OCI-LY7 (cell line): ENCODE data around the gene COPE. TPM values are rescaled to one million over a fixed set of nuclear protein-coding genes. Genes with fewer than 3 reads are reported as not detected.

Source experiments
- BruUV-seq: library from RNA; stranded (reverse); fragments of 400-500 nt; replicated peaks from 2 replicates; lab custom pipeline; 2021; lab: Mats Ljungman, UMichigan
- CTCF ChIA-PET: fragments of 300-600 bp; sonication (Branson Sonifier 250); formaldehyde crosslinking; loops from one replicate; lab custom pipeline; 2022; ENCODE audit warnings: antibody characterized with exemption; ENCODE audit not compliant: unreplicated experiment; lab: Charles Lee
- POLR2A ChIA-PET: fragments of 300-600 bp; sonication (Branson Sonifier 250); formaldehyde crosslinking; loops from one replicate; lab custom pipeline; 2022; ENCODE audit warnings: antibody characterized with exemption; lab: Charles Lee
- DNase-seq: peaks from one replicate; pipeline ENCODE4 v3.0.0-alpha.2; 2015; ENCODE audit warnings: low spot score
- H2AFZ ChIP-seq: fragments of 200-600 bp; sonication (generic), shearing (Covaris generic); 2 replicates; pipeline ENCODE4 v1.6.1; 2014; ENCODE audit warnings: mild to moderate bottlenecking, antibody characterized with exemption, low read length, moderate library complexity
- H3K27ac ChIP-seq: fragments of 200-600 bp; sonication (generic); 2 replicates; pipeline ENCODE4 v1.5.1; 2014; ENCODE audit warnings: mixed run types, low read depth, mild to moderate bottlenecking, moderate library complexity, low read length, inconsistent platforms; ENCODE audit not compliant: poor library complexity, severe bottlenecking
- H3K36me3 ChIP-seq: fragments of 200-600 bp; sonication (generic); 2 replicates; pipeline ENCODE4 v1.6.1; 2014; ENCODE audit warnings: mild to moderate bottlenecking, antibody characterized with exemption, low read length, moderate library complexity, mixed read lengths; ENCODE audit not compliant: insufficient read depth
- H3K4me1 ChIP-seq: fragments of 200-600 bp; sonication (generic); 2 replicates; pipeline ENCODE4 v1.5.1; 2014; ENCODE audit warnings: mild to moderate bottlenecking, low read length; ENCODE audit not compliant: insufficient read depth, poor library complexity, severe bottlenecking
- H3K4me2 ChIP-seq: fragments of 200-600 bp; sonication (generic); 2 replicates; pipeline ENCODE4 v1.6.1; 2014; ENCODE audit warnings: mild to moderate bottlenecking, low read length
- H3K4me3 ChIP-seq: fragments of 200-600 bp; sonication (generic); 2 replicates; pipeline ENCODE4 v1.5.1; 2014; ENCODE audit warnings: mild to moderate bottlenecking, low read depth, low read length; ENCODE audit not compliant: poor library complexity, severe bottlenecking
- H3K79me2 ChIP-seq: fragments of 200-600 bp; sonication (generic); 2 replicates; pipeline ENCODE4 v1.6.1; 2016; ENCODE audit warnings: low read depth, mild to moderate bottlenecking, low read length, moderate library complexity, mixed read lengths; ENCODE audit not compliant: insufficient read depth
- H3K9me2 ChIP-seq: fragments of 200-600 bp; sonication (generic); 2 replicates; pipeline ENCODE4 v1.6.1; 2016; ENCODE audit warnings: mild to moderate bottlenecking, low read length, mixed read lengths; ENCODE audit not compliant: insufficient read depth
- H3K9me3 ChIP-seq: fragments of 200-600 bp; sonication (generic); 2 replicates; pipeline ENCODE4 v1.6.1; 2014; ENCODE audit warnings: mild to moderate bottlenecking, mixed run types, low read length, mixed read lengths
- H4K20me1 ChIP-seq: fragments of 200-600 bp; sonication (generic); 2 replicates; pipeline ENCODE4 v1.6.1; 2014; ENCODE audit warnings: mild to moderate bottlenecking, antibody characterized with exemption, low read length, moderate library complexity, mixed read lengths; ENCODE audit not compliant: insufficient read depth
- CTCF ChIP-seq: fragments of 200-600 bp; sonication (generic); conservative IDR thresholded peaks from 2 replicates; pipeline ENCODE4 v1.5.1; 2014; ENCODE audit warnings: mild to moderate bottlenecking, antibody characterized with exemption, low read length, moderate library complexity, mixed read lengths
- EZH2phosphoT487 ChIP-seq: fragments of 200-600 bp; sonication (generic); IDR thresholded peaks from 2 replicates; pipeline ENCODE4 v1.6.1; 2018; ENCODE audit warnings: low read depth, borderline replicate concordance, mild to moderate bottlenecking, mixed run types, antibody characterized with exemption, low read length, moderate library complexity, mixed read lengths
- intact Hi-C: fragments of 100-400 bp; cut with micrococcal nuclease; formaldehyde crosslinking; loops from one replicate; pipeline ENCODE4 v1.10.0; 2022; ENCODE audit not compliant: unreplicated experiment
- total RNA-seq, 2 experiments: library from RNA; depleted of rRNA in 1 of 2; stranded (reverse); fragments of >200 nt in 1 of 2; shearing (Covaris generic) in 1 of 2; gene quantifications; 2 replicates each; pipeline ENCODE4 v1.2.3, GENCODE V29; 2014 to 2022

COPE gene
- total RNA-seq, 2 experiments from 2014 or later = 255 to 256 TPM

DNA sequence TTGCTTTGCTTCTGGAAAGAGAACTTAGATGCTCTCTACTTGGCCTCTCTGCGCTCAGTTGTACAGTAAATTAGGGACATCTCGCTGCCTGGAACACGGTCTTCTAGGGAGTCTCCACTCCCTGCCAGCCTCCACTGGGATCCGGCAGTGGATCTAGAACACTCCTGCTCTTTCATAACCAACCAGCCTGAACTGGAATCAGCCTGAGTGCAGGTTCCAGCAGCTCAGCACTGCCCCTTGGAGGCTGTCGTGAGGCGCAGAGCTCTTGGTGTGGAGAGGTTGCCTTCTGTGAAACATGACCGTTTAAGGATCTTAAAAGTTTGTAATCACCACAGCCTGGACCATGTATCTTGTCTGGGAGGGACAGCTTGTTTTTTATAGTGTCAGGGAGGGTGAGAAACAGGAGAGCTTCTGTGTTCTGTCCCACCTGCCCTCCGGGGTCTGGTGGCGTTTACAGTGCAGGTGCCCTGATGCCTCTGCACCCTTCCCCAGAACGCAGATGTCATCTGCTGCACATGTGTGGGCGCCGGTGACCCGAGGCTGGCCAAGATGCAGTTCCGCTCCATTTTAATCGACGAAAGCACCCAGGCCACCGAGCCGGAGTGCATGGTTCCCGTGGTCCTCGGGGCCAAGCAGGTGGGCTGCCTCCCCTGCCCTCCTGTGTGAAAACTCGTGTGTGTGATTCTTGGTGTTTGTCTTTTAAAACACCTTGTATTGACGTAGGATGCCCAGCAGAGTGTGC is 62.6 kb downstream of the COPE start:
- H3K79me2 ChIP-seq = no peaks in the 10 kb centered on the region
- H3K4me2 ChIP-seq = no peak overlapping the region
- H4K20me1 ChIP-seq = 0 out of 2 replicates have a peak, but pooled peaks cover 4% of the 10 kb centered on the region
- no peaks in the 10 kb centered on the region for H3K9me2 ChIP-seq
- DNase-seq = no peak
- H3K27ac ChIP-seq = no peak overlapping the region
- no TSS peak for BruUV-seq
- H3K4me3 ChIP-seq = no peak overlapping the region
- H3K4me1 ChIP-seq = peaks cover 5% of the 10 kb centered on the region
- no peak overlapping the region for H2AFZ ChIP-seq
- intact Hi-C loops = no loop called here
- H3K9me3 ChIP-seq = no peaks in the 10 kb centered on the region
- H3K36me3 ChIP-seq = peaks cover 100% of the 10 kb centered on the region
- ChIA-PET POLR2A (interaction anchor here (0.5 kb wide), 1 partner anchor 1525 kb away, joined by 3 read pairs; no protein-coding TSS in a partner anchor), CTCF (no interaction called here)
- TF ChIP-seq CTCF (peak; percentile 53), EZH2phosphoT487 (no peak)

GRCh38 chr19:18855647-18856384 is 63.4 kb downstream of the COPE start:
- Histone ChIP-seq H3K4me1 (peaks cover under 1% of the 10 kb centered on the region), H3K9me2 (no peaks in the 10 kb centered on the region), H3K27ac (no peak overlapping the region), H3K79me2 (no peaks in the 10 kb centered on the region), H3K4me2 (no peak overlapping the region), H3K36me3 (peaks cover 100% of the 10 kb centered on the region), H2AFZ (no peak overlapping the region), H4K20me1 (0 out of 2 replicates have a peak, but pooled peaks cover 4% of the 10 kb centered on the region), H3K4me3 (no peak overlapping the region), H3K9me3 (no peaks in the 10 kb centered on the region)
- no TSS peak for BruUV-seq
- TF ChIP-seq EZH2phosphoT487 = no peak
- no peak for TF ChIP-seq CTCF
- no peak for DNase-seq
- ChIA-PET CTCF (no interaction called here), POLR2A (interaction anchor here (1.0 kb wide), 1 partner anchor 9 kb away, joined by 4 read pairs; no protein-coding TSS in a partner anchor)
- intact Hi-C loops = no loop called here
